Upper lobe of left lung (tissue), 6 donors: ENCODE measurements around the gene KCND2. TPM values are rescaled to one million over a fixed set of nuclear protein-coding genes. Genes with fewer than 3 reads are reported as not detected.

Source experiments
- ATAC-seq, 2 donors: fragments of 200-7000 bp; cut with Tn5 transposase; one replicate each; pipeline ENCODE4 v1.9.1; 2022; ENCODE audit warnings: mild to moderate bottlenecking in 2 of 2, moderate library complexity in 2 of 2; ENCODE audit not compliant: low FRiP score in 2 of 2
- DNase-seq, 2 donors: peaks; one replicate each; pipeline ENCODE4 v3.0.0-alpha.2; 2019 to 2020
- H3K27ac ChIP-seq, 4 donors: fragments of 200-600 bp; sonication (generic); one replicate each; pipeline ENCODE4 v1.5.1; 2016 to 2019
- H3K27me3 ChIP-seq, 4 donors: fragments of 200-600 bp; sonication (generic); one replicate each; pipeline ENCODE4 v1.5.1; 2017 to 2019
- H3K36me3 ChIP-seq, 4 donors: fragments of 200-600 bp; sonication (generic); one replicate each; pipeline ENCODE4 v1.5.1; 2016 to 2019
- H3K4me1 ChIP-seq, 4 donors: fragments of 200-600 bp; sonication (generic); one replicate each; pipeline ENCODE4 v1.5.1; 2018 to 2019
- H3K4me3 ChIP-seq, 4 donors: fragments of 200-600 bp; sonication (generic); one replicate each; pipeline ENCODE4 v1.5.1; 2017 to 2019; ENCODE audit warnings: mild to moderate bottlenecking in 2 of 4, moderate library complexity in 1 of 4
- H3K9me3 ChIP-seq, 4 donors: fragments of 200-600 bp; sonication (generic); one replicate each; pipeline ENCODE4 v1.5.1; 2018 to 2019
- EP300 ChIP-seq, 4 donors: sonication (generic); formaldehyde crosslinking; IDR thresholded peaks; one replicate each; pipeline ENCODE4 v1.5.1; 2017; ENCODE audit warnings: antibody characterized with exemption in 4 of 4, control low read depth in 2 of 4
- POLR2A ChIP-seq, 4 donors: fragments of 450-650 bp; IDR thresholded peaks; one replicate each; pipeline ENCODE4 v1.5.1; 2016 to 2017; ENCODE audit warnings: antibody characterized with exemption in 4 of 4, mild to moderate bottlenecking in 2 of 4
- POLR2AphosphoS5 ChIP-seq, 2 donors: sonication (generic); formaldehyde crosslinking; IDR thresholded peaks; one replicate each; pipeline ENCODE4 v1.5.1; 2017; ENCODE audit warnings: antibody characterized with exemption in 2 of 2
- WGBS, 2 donors: methylation state at CpG; one replicate each; pipeline ENCODE4 v1.1.5; 2017 to 2018; 5-methylcytosine and 5-hydroxymethylcytosine counted together
- total RNA-seq, 6 donors: library from RNA; depleted of rRNA in 4 of 6; stranded (reverse); fragments of >200 nt in 4 of 6; gene quantifications; one replicate each; pipeline versions ENCODE4 v1.1.0 to v1.2.1, GENCODE V29; 2016 to 2021
- TF ChIP-seq, protein P1 (sequence below), 6 experiments: fragments of 450-650 bp in 4 of 6; fragments of 200-600 bp in 2 of 6; sonication (generic) in 2 of 6; IDR thresholded peaks; one replicate each; pipeline ENCODE4 v1.5.1; 2016 to 2019; ENCODE audit warnings: antibody characterized with exemption in 6 of 6
- donor health status: DM: no; HTN: no; CAD: no; lungs with moderate emphysema.
- donor health status: DM: no; HTN: yes; CAD: no; lungs with severe emphysema.

KCND2 gene
- total RNA-seq, 6 donors from 2014 or later = under 0.01 to 0.67 (median 0.23) TPM; not detected in 2

DNA sequence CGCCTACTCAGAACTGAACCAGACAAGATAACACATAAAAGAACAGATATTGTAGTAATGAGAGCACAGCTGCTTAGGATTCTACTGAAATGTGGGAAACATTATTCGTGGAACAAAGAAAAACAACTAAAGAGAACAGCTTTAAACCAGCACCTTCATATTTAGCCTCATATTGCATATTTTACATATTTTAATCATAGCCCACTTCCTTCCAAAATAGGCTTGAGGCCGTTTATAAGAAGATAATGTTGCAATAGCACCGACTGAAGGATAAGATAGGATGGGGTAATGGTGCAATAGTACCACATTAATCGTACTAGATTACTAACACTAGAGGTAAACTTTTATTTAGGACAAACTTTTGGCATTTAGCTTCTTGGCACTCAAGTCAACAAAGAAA is 71.3 kb downstream of the KCND2 start:
- Histone ChIP-seq H3K4me3 (no peak overlapping the region), H3K27me3 (no peaks in the 10 kb centered on the region), H3K27ac (no peak overlapping the region), H3K36me3 (no peaks in the 10 kb centered on the region), H3K4me1 (no peaks in the 10 kb centered on the region), H3K9me3 (no peaks in the 10 kb centered on the region)
- TF ChIP-seq POLR2AphosphoS5 (IDR thresholded peaks at IDR 0.05) (no peak), POLR2A (IDR thresholded peaks at IDR 0.05) (no peak), EP300 (IDR thresholded peaks at IDR 0.05) (no peak)
- TF ChIP-seq, protein P1, sequence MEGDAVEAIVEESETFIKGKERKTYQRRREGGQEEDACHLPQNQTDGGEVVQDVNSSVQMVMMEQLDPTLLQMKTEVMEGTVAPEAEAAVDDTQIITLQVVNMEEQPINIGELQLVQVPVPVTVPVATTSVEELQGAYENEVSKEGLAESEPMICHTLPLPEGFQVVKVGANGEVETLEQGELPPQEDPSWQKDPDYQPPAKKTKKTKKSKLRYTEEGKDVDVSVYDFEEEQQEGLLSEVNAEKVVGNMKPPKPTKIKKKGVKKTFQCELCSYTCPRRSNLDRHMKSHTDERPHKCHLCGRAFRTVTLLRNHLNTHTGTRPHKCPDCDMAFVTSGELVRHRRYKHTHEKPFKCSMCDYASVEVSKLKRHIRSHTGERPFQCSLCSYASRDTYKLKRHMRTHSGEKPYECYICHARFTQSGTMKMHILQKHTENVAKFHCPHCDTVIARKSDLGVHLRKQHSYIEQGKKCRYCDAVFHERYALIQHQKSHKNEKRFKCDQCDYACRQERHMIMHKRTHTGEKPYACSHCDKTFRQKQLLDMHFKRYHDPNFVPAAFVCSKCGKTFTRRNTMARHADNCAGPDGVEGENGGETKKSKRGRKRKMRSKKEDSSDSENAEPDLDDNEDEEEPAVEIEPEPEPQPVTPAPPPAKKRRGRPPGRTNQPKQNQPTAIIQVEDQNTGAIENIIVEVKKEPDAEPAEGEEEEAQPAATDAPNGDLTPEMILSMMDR (IDR thresholded peaks at IDR 0.05) = no peak
- WGBS, 2 donors = 63 to 69% methylated on average over 5 of the region's 5 CpGs
- ATAC-seq (peak in 1 of 2 donors; percentile 53), DNase-seq (no peak)

DNA sequence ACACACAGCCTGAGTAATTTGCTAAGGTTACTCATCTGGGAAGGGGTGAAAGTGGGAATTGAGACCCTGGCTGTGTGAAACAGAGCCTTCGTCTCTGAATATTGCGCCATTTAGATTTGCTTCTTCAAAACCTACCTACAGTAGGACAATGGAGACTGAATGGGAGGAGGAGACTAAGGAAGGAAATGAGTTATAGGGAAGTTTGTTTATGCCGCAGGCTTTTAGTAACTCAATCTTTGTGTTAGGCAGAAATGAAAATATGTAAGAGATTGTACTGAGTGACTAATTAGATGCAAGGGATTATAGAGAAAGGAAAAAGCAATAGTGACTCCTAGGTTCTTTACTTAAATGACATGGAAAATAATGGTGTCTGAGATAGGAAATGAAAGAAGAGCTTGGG is 80.2 kb downstream of the KCND2 start:
- no peak for ATAC-seq
- H3K36me3 ChIP-seq = no peaks in the 10 kb centered on the region
- no peaks in the 10 kb centered on the region for H3K4me1 ChIP-seq
- H3K27ac ChIP-seq = no peak overlapping the region
- WGBS, 2 donors = 78 to 86% methylated on average over 3 of the region's 3 CpGs
- no peaks in the 10 kb centered on the region for H3K9me3 ChIP-seq
- TF ChIP-seq EP300 (IDR thresholded peaks at IDR 0.05) = no peak
- TF ChIP-seq POLR2AphosphoS5 (IDR thresholded peaks at IDR 0.05) = no peak
- TF ChIP-seq, protein P1 (IDR thresholded peaks at IDR 0.05) = no peak
- no peak for TF ChIP-seq POLR2A (IDR thresholded peaks at IDR 0.05)
- H3K4me3 ChIP-seq = no peak overlapping the region
- no peaks in the 10 kb centered on the region for H3K27me3 ChIP-seq
- DNase-seq = no peak

DNA sequence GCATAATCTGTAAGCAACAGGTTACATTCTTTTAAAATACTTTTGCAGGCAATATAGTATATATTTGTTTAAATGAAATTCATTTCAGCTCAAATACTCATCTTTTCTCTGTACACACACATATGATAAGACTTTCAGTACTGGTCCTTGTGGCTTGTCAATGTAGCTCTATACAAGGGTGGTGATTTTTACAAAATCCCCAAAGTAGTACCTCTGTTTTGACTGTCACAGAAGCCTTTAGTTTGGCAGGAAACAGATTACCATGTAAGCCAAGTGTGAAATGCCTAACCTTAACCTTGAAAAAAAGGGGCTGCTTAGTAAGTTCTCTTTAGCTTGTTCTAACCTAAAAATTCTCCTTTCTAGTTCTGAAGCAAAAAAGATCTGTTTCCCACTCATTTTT is 87.9 kb downstream of the KCND2 start:
- no peaks in the 10 kb centered on the region for H3K4me1 ChIP-seq
- no peak overlapping the region for H3K27ac ChIP-seq
- H3K9me3 ChIP-seq = no peaks in the 10 kb centered on the region
- ATAC-seq (no peak), DNase-seq (no peak)
- TF ChIP-seq EP300 (IDR thresholded peaks at IDR 0.05) = no peak
- TF ChIP-seq POLR2A (IDR thresholded peaks at IDR 0.05) = no peak
- TF ChIP-seq, protein P1 (IDR thresholded peaks at IDR 0.05) = no peak
- no peak for TF ChIP-seq POLR2AphosphoS5 (IDR thresholded peaks at IDR 0.05)
- H3K27me3 ChIP-seq = no peaks in the 10 kb centered on the region
- no peak overlapping the region for H3K4me3 ChIP-seq
- H3K36me3 ChIP-seq = no peaks in the 10 kb centered on the region

DNA sequence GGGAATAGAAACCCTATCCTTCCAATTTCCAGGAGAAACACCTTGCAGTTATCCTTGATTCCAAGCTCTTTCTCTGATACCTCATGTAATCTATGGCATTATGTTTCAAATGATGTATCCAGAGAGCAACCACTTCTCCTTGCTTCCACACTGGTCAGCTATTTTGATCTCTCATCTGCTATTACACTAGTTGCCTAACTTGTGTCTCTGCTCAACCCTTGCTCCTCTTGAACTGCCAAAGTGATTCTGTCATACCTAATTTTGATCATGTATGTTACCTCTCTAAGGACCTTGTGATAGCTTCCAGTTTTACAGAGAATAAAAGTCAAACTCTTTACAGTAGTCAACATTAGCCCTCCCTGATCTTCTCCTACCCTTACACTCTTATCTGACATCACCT is 90.4 kb downstream of the KCND2 start:
- TF ChIP-seq EP300 (IDR thresholded peaks at IDR 0.05) (no peak), POLR2A (IDR thresholded peaks at IDR 0.05) (no peak), POLR2AphosphoS5 (IDR thresholded peaks at IDR 0.05) (no peak)
- TF ChIP-seq, protein P1 (IDR thresholded peaks at IDR 0.05) = no peak
- no peaks in the 10 kb centered on the region for H3K9me3 ChIP-seq
- DNase-seq (no peak), ATAC-seq (no peak)
- H3K27ac ChIP-seq = no peak overlapping the region
- H3K27me3 ChIP-seq = no peaks in the 10 kb centered on the region
- no peaks in the 10 kb centered on the region for H3K4me1 ChIP-seq
- no peak overlapping the region for H3K4me3 ChIP-seq
- H3K36me3 ChIP-seq = no peaks in the 10 kb centered on the region

DNA sequence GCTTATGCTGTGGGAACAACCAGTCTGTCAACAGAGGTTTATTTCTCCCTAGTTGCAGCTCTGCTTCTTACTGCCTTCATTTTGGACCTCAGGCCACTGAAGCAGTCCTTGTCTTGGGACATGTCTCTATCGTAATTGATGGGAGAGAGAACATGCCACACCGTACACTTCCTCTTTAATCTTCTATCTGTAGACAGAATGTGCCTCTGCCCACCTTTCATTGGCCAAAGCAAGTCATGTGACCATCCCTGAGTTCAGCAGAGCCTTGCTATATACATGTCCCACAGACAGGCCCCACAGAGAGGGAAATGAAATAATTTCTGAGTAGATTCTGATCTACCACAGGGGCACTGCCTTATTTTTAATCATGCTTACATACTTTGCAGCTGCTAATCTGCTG is 98.0 kb downstream of the KCND2 start:
- Histone ChIP-seq H3K9me3 (no peaks in the 10 kb centered on the region), H3K36me3 (no peaks in the 10 kb centered on the region), H3K27me3 (no peaks in the 10 kb centered on the region), H3K4me3 (no peak overlapping the region), H3K4me1 (no peaks in the 10 kb centered on the region), H3K27ac (no peak overlapping the region)
- no peak for DNase-seq
- ATAC-seq = no peak
- TF ChIP-seq, protein P1 (IDR thresholded peaks at IDR 0.05) = no peak
- TF ChIP-seq EP300 (IDR thresholded peaks at IDR 0.05) = no peak
- no peak for TF ChIP-seq POLR2AphosphoS5 (IDR thresholded peaks at IDR 0.05)
- TF ChIP-seq POLR2A (IDR thresholded peaks at IDR 0.05) = no peak
- WGBS, 2 donors = 76 to 79% methylated on average over 2 of the region's 2 CpGs
